Measurements from ENCODE around the gene NENF. TPM values are rescaled to one million over a fixed set of nuclear protein-coding genes. Genes with fewer than 3 reads are reported as not detected.

NENF gene
- total RNA-seq, 1 donor from 2014 or later = 110 TPM

DNA sequence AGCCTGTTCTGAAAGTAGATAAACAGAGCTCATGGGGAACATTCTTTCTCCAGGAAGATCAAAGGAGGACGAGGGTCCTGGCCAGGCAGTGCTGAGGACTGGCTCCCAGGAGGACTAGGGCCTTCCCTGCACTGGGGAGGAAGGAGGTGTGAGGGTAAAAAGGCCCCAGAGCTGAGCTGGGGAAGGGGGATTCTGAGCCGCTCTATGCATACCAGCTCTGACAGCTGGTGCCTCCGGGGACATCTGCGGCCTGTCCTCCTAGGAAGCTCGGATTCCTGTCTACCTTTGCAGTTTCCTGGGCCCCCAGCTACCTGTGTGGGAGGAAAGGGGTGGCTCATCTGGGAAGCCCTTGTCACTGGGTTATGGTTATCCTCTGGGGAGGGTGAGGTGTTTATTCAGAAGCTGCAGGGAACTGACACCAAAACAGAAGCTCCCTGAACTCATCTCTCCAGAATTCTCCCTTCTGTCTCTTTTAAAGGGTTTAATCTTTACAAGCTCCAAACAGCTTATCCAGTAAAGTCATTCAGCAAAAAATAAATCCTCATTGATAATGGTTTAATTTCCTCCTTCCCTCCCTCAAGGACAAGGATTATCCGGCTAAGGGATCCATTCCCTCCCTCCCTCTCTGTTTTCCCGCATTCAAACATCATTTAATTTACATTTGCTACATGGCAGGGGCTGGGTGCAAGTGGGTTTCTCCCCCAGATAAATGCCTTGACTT lies 31.0 kb downstream of the NENF start:
- Histone ChIP-seq H3K9me3 (no peaks in the 10 kb centered on the region), H3K27ac (no peak overlapping the region), H3K4me3 (no peak overlapping the region), H3K4me1 (peaks cover 15% of the 10 kb centered on the region), H3K36me3 (no peaks in the 10 kb centered on the region), H3K27me3 (no peaks in the 10 kb centered on the region)
- no peak for DNase-seq (ENCODE audit: extremely low spot score in 2 of 2)
- intact Hi-C loops (cut with DNase I) = no loop called here
- TF ChIP-seq, protein P1, sequence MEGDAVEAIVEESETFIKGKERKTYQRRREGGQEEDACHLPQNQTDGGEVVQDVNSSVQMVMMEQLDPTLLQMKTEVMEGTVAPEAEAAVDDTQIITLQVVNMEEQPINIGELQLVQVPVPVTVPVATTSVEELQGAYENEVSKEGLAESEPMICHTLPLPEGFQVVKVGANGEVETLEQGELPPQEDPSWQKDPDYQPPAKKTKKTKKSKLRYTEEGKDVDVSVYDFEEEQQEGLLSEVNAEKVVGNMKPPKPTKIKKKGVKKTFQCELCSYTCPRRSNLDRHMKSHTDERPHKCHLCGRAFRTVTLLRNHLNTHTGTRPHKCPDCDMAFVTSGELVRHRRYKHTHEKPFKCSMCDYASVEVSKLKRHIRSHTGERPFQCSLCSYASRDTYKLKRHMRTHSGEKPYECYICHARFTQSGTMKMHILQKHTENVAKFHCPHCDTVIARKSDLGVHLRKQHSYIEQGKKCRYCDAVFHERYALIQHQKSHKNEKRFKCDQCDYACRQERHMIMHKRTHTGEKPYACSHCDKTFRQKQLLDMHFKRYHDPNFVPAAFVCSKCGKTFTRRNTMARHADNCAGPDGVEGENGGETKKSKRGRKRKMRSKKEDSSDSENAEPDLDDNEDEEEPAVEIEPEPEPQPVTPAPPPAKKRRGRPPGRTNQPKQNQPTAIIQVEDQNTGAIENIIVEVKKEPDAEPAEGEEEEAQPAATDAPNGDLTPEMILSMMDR (IDR thresholded peaks at IDR 0.05) = no peak
- TF ChIP-seq POLR2A (IDR thresholded peaks at IDR 0.05) (no peak), POLR2AphosphoS5 (IDR thresholded peaks at IDR 0.05; ENCODE audit: insufficient read depth in 1 of 2, low read depth in 1 of 2) (no peak)

DNA sequence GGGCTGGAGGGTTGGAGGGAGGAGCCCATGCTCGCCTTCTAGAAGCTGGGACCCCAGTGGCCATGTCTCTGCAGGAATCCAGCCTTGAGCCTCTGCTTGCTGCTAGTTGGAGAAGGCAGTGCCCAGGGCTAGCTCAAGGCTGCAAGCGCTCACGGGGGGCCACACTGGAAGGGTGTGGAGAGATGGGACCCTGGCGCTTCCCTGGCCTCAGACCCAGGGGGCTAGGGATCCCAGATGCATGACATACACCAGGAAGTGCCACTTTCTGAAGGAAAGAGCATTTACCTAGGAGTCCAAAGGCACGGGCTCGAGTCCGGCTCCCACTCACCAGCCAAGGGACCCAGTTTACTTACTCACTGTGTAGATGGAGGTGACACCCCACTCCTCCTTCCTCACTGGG lies 32.6 kb downstream of the NENF start:
- no peak for DNase-seq (ENCODE audit: extremely low spot score in 2 of 2)
- TF ChIP-seq, protein P1 (IDR thresholded peaks at IDR 0.05) = no peak
- TF ChIP-seq POLR2A (IDR thresholded peaks at IDR 0.05) (no peak), POLR2AphosphoS5 (IDR thresholded peaks at IDR 0.05; ENCODE audit: insufficient read depth in 1 of 2, low read depth in 1 of 2) (no peak)
- Histone ChIP-seq H3K27ac (no peak overlapping the region), H3K36me3 (no peaks in the 10 kb centered on the region), H3K27me3 (no peaks in the 10 kb centered on the region), H3K9me3 (no peaks in the 10 kb centered on the region), H3K4me3 (no peak overlapping the region), H3K4me1 (peaks cover 25% of the 10 kb centered on the region)
- intact Hi-C loops (cut with DNase I) = no loop called here

- H3K36me3 ChIP-seq = no peaks in the 10 kb centered on the region
- H3K4me3 ChIP-seq = no peak overlapping the region
- intact Hi-C loops (cut with DNase I) = no loop called here
- TF ChIP-seq POLR2A (IDR thresholded peaks at IDR 0.05) = no peak
- TF ChIP-seq, protein P1 (IDR thresholded peaks at IDR 0.05) = no peak
- no peak for TF ChIP-seq POLR2AphosphoS5 (IDR thresholded peaks at IDR 0.05; ENCODE audit: insufficient read depth in 1 of 2, low read depth in 1 of 2)
- H3K27me3 ChIP-seq = no peaks in the 10 kb centered on the region
- no peaks in the 10 kb centered on the region for H3K9me3 ChIP-seq
- H3K4me1 ChIP-seq = peaks cover 29% of the 10 kb centered on the region
- no peak overlapping the region for H3K27ac ChIP-seq
- no peak for DNase-seq (ENCODE audit: extremely low spot score in 2 of 2)
Measured at GRCh38 chr1:212466437-212466836, 33.7 kb downstream of the NENF start.

- intact Hi-C loops (cut with DNase I) = no loop called here
- Histone ChIP-seq H3K36me3 (no peaks in the 10 kb centered on the region), H3K27me3 (no peaks in the 10 kb centered on the region), H3K4me1 (peaks cover 29% of the 10 kb centered on the region), H3K9me3 (no peaks in the 10 kb centered on the region), H3K4me3 (no peak overlapping the region), H3K27ac (no peak overlapping the region)
- DNase-seq (ENCODE audit: extremely low spot score in 2 of 2) = no peak
- TF ChIP-seq, protein P1 (IDR thresholded peaks at IDR 0.05) = no peak
- no peak for TF ChIP-seq POLR2AphosphoS5 (IDR thresholded peaks at IDR 0.05; ENCODE audit: insufficient read depth in 1 of 2, low read depth in 1 of 2)
- TF ChIP-seq POLR2A (IDR thresholded peaks at IDR 0.05) = no peak
Measured at GRCh38 chr1:212466898-212467650, 34.4 kb downstream of the NENF start.
